MM.1S (cell line): Measurements from ENCODE around the gene SORCS2.

ENCODE experiments used
- DNase-seq: peaks from one replicate; pipeline ENCODE4 v3.0.0-alpha.2; 2015
- H2AFZ ChIP-seq: fragments of 300-600 bp; sonication (generic); 2 replicates; pipeline ENCODE4 v1.6.0; 2016; ENCODE audit warnings: antibody characterized with exemption, low read length
- H3F3A ChIP-seq: fragments of 300-600 bp; sonication (generic); 2 replicates; pipeline ENCODE4 v1.6.1; 2016; ENCODE audit warnings: mild to moderate bottlenecking, antibody characterized with exemption, low read length, moderate library complexity, mixed read lengths; ENCODE audit not compliant: insufficient read depth
- H3K27ac ChIP-seq: fragments of 300-600 bp; sonication (generic); 2 replicates; pipeline ENCODE4 v1.5.1; 2016; ENCODE audit warnings: mild to moderate bottlenecking, low read length
- H3K27me3 ChIP-seq: fragments of 300-600 bp; sonication (generic); replicated peaks from 2 replicates; pipeline ENCODE4 v1.6.0; 2016; ENCODE audit warnings: low read length; ENCODE audit not compliant: insufficient read depth
- H3K36me3 ChIP-seq: fragments of 300-600 bp; sonication (generic); replicated peaks from 2 replicates; pipeline ENCODE4 v1.6.1; 2016; ENCODE audit warnings: mild to moderate bottlenecking, low read length, mixed read lengths; ENCODE audit not compliant: insufficient read depth
- H3K4me1 ChIP-seq: fragments of 300-600 bp; sonication (generic); 2 replicates; pipeline ENCODE4 v1.6.1; 2016; ENCODE audit warnings: low read length, mixed read lengths
- H3K4me2 ChIP-seq: fragments of 300-600 bp; sonication (generic); 2 replicates; pipeline ENCODE4 v1.6.0; 2016; ENCODE audit warnings: low read depth, low read length
- H3K4me3 ChIP-seq: fragments of 300-600 bp; sonication (generic); 2 replicates; pipeline ENCODE4 v1.5.1; 2016; ENCODE audit warnings: low read length, mixed read lengths
- H3K79me2 ChIP-seq: fragments of 300-600 bp; sonication (generic); 2 replicates; pipeline ENCODE4 v1.6.1; 2016; ENCODE audit warnings: mixed run types, low read length, mixed read lengths
- H3K9ac ChIP-seq: fragments of 300-600 bp; sonication (generic); 2 replicates; pipeline ENCODE4 v1.6.1; 2016; ENCODE audit warnings: low read length, mixed read lengths
- H3K9me2 ChIP-seq: fragments of 300-600 bp; sonication (generic); replicated peaks from 2 replicates; pipeline ENCODE4 v1.6.1; 2016; ENCODE audit warnings: mild to moderate bottlenecking, low read length, mixed read lengths; ENCODE audit not compliant: insufficient read depth
- H3K9me3 ChIP-seq: fragments of 300-600 bp; sonication (generic); replicated peaks from 2 replicates; pipeline ENCODE4 v1.6.1; 2016; ENCODE audit warnings: mild to moderate bottlenecking, low read length, mixed read lengths; ENCODE audit not compliant: insufficient read depth
- H4K20me1 ChIP-seq: fragments of 300-600 bp; sonication (generic); 2 replicates; pipeline ENCODE4 v1.6.1; 2016; ENCODE audit warnings: mild to moderate bottlenecking, low read length, moderate library complexity, mixed read lengths; ENCODE audit not compliant: insufficient read depth
- EZH2 ChIP-seq: fragments of 300-600 bp; sonication (generic); optimal IDR thresholded peaks from 2 replicates; pipeline ENCODE3; 2017; ENCODE audit warnings: low read depth, mild to moderate bottlenecking, antibody characterized with exemption, low read length, mixed read lengths
- EZH2phosphoT487 ChIP-seq: fragments of 300-600 bp; sonication (generic); IDR thresholded peaks from 2 replicates; pipeline ENCODE4 v1.6.1; 2018; ENCODE audit warnings: antibody characterized with exemption, low read length
- TF ChIP-seq, protein P1 (sequence below): fragments of 300-600 bp; sonication (generic); IDR thresholded peaks from 2 replicates; pipeline ENCODE4 v1.5.1; 2016; ENCODE audit warnings: antibody characterized with exemption, low read length, mixed read lengths

Gene SORCS2

DNA sequence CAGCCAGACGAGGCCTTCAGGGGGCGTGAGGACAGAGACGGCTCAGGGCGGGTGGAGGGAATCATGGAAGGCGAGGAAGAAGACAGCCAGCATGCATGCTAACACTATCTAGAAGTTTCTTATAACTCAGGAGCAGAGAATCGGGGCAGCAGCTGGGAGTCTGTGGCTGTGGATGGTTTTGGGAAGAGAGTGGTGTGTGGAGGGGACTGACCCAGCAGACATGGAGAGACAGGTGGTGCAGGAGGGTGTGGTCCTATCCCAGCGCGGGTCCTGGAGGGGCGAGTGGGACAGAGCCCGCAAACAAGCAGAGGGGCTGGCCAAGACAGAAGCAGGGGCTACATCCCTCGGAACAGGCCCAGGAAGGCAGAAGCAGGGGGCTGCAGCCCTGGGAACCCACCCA is 555.2 kb downstream of the SORCS2 start:
- Histone ChIP-seq H3K4me1 (peaks cover 35% of the 10 kb centered on the region), H3K27me3 (peaks cover 42% of the 10 kb centered on the region), H3K4me3 (no peak overlapping the region), H2AFZ (no peak overlapping the region), H3K9ac (no peak overlapping the region), H3K9me2 (no peaks in the 10 kb centered on the region), H3K27ac (no peak overlapping the region), H3F3A (peaks cover 21% of the 10 kb centered on the region), H3K36me3 (no peaks in the 10 kb centered on the region), H3K79me2 (no peaks in the 10 kb centered on the region), H4K20me1 (no peaks in the 10 kb centered on the region), H3K9me3 (no peaks in the 10 kb centered on the region), H3K4me2 (no peak overlapping the region)
- no peak for DNase-seq
- TF ChIP-seq EZH2 (no peak), EZH2phosphoT487 (no peak)
- TF ChIP-seq, protein P1, sequence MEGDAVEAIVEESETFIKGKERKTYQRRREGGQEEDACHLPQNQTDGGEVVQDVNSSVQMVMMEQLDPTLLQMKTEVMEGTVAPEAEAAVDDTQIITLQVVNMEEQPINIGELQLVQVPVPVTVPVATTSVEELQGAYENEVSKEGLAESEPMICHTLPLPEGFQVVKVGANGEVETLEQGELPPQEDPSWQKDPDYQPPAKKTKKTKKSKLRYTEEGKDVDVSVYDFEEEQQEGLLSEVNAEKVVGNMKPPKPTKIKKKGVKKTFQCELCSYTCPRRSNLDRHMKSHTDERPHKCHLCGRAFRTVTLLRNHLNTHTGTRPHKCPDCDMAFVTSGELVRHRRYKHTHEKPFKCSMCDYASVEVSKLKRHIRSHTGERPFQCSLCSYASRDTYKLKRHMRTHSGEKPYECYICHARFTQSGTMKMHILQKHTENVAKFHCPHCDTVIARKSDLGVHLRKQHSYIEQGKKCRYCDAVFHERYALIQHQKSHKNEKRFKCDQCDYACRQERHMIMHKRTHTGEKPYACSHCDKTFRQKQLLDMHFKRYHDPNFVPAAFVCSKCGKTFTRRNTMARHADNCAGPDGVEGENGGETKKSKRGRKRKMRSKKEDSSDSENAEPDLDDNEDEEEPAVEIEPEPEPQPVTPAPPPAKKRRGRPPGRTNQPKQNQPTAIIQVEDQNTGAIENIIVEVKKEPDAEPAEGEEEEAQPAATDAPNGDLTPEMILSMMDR, result no peak

- H3K4me1 ChIP-seq, result peaks cover 34% of the 10 kb centered on the region
- H3K79me2 ChIP-seq, result peaks cover 12% of the 10 kb centered on the region
- no peak overlapping the region for H3K9ac ChIP-seq
- no peak overlapping the region for H3K4me3 ChIP-seq
- H3K36me3 ChIP-seq, result no peaks in the 10 kb centered on the region
- H3K4me2 ChIP-seq, result peak overlapping the region; percentile 11
- H3F3A ChIP-seq, result peaks cover 25% of the 10 kb centered on the region
- DNase-seq, result no peak
- TF ChIP-seq EZH2phosphoT487 (no peak), EZH2 (no peak)
- TF ChIP-seq, protein P1, result no peak
- no peaks in the 10 kb centered on the region for H3K9me2 ChIP-seq
- no peaks in the 10 kb centered on the region for H4K20me1 ChIP-seq
- no peak overlapping the region for H2AFZ ChIP-seq
- peak overlapping the region; percentile 86 for H3K27ac ChIP-seq
- H3K27me3 ChIP-seq, result peaks cover 34% of the 10 kb centered on the region; the same call in 1 of the 2 replicates
- no peaks in the 10 kb centered on the region for H3K9me3 ChIP-seq
These were observed 558.2 kb downstream of the SORCS2 start for GRCh38 chr4:7750523-7750922.

GRCh38 chr4:7750972-7751371 is 558.6 kb downstream of the SORCS2 start:
- Histone ChIP-seq H3K27me3 (peaks cover 36% of the 10 kb centered on the region; the same call in 1 of the 2 replicates), H3K4me1 (peaks cover 34% of the 10 kb centered on the region), H3K36me3 (no peaks in the 10 kb centered on the region), H3K4me2 (peak overlapping the region; percentile 17; the same call in 1 of the 2 replicates), H4K20me1 (no peaks in the 10 kb centered on the region), H3K27ac (peak overlapping the region; percentile 86), H2AFZ (no peak overlapping the region), H3K79me2 (peaks cover 17% of the 10 kb centered on the region), H3K9ac (no peak overlapping the region), H3K4me3 (no peak overlapping the region), H3K9me3 (no peaks in the 10 kb centered on the region), H3F3A (peaks cover 25% of the 10 kb centered on the region), H3K9me2 (no peaks in the 10 kb centered on the region)
- TF ChIP-seq EZH2 (no peak), EZH2phosphoT487 (no peak)
- TF ChIP-seq, protein P1, result no peak
- peak; percentile 62 for DNase-seq
